ENCODE measurements around the gene WNT2B.
"Not testable (repeated sequence)": the region's sequence is repeated elsewhere in the genome, so short reads cannot be mapped to it uniquely, and the experiment has no call there.

WNT2B gene

GRCh38 chr1:112508278-112509004, at the start of gene WNT2B:
TSS of gene WNT2B (plus strand) at chr1:112508965. CDS start at chr1:112509263, 298 bp downstream.
- no peak for DNase-seq

- no peak for DNase-seq
Observed at GRCh38 chr1:112460615-112461014, 48.1 kb upstream of the WNT2B start.

GRCh38 chr1:112461200-112461871, 47.4 kb upstream of the WNT2B start:
- no peak for DNase-seq

GRCh38 chr1:112462953-112463279, 45.8 kb upstream of the WNT2B start:
- no peak for DNase-seq

GRCh38 chr1:112464501-112464900, 44.3 kb upstream of the WNT2B start:
- no peak for DNase-seq

GRCh38 chr1:112465122-112465521, 43.6 kb upstream of the WNT2B start:
- DNase-seq: no peak

GRCh38 chr1:112466078-112466660, 42.6 kb upstream of the WNT2B start:
- DNase-seq: peak; percentile 85

GRCh38 chr1:112470324-112470723, 38.4 kb upstream of the WNT2B start:
- not testable (repeated sequence) for DNase-seq

GRCh38 chr1:112470966-112471365, 37.8 kb upstream of the WNT2B start:
- DNase-seq: no peak

- no peak for DNase-seq
Observed at GRCh38 chr1:112472142-112472541, 36.6 kb upstream of the WNT2B start.

- no peak for DNase-seq
Observed at GRCh38 chr1:112477550-112477949, 31.2 kb upstream of the WNT2B start.

- no peak for DNase-seq
Observed at GRCh38 chr1:112478314-112478713, 30.5 kb upstream of the WNT2B start.

- DNase-seq: not testable (repeated sequence)
Observed at GRCh38 chr1:112486063-112486462, 22.7 kb upstream of the WNT2B start.

- DNase-seq: not testable (repeated sequence)
Observed at GRCh38 chr1:112487686-112488085, 21.1 kb upstream of the WNT2B start.

GRCh38 chr1:112488141-112488540, 20.6 kb upstream of the WNT2B start:
- DNase-seq: no peak

- DNase-seq: no peak
Observed at GRCh38 chr1:112492076-112492475, 16.7 kb upstream of the WNT2B start.

- no peak for DNase-seq
Observed at GRCh38 chr1:112493351-112493750, 15.4 kb upstream of the WNT2B start.

- no peak for DNase-seq
Observed at GRCh38 chr1:112496290-112496689, 12.5 kb upstream of the WNT2B start.

GRCh38 chr1:112501810-112502641, 6.7 kb upstream of the WNT2B start:
- peak; percentile 17 for DNase-seq

GRCh38 chr1:112502826-112503225, 5.9 kb upstream of the WNT2B start:
- DNase-seq: no peak

- DNase-seq: no peak
Observed at GRCh38 chr1:112504001-112504660, 4.6 kb upstream of the WNT2B start.

GRCh38 chr1:112504661-112505399, 3.9 kb upstream of the WNT2B start:
- DNase-seq: no peak

All from NCI-H1694 (cell line).